Stomach (tissue), 9 donors: ENCODE measurements around the gene SNX22. TPM values are rescaled to one million over a fixed set of nuclear protein-coding genes. Genes with fewer than 3 reads are reported as not detected.
"Not testable (repeated sequence)": the region's sequence is repeated elsewhere in the genome, so short reads cannot be mapped to it uniquely, and the experiment has no call there.

Experiments
- DNase-seq, 2 donors: peaks; one replicate each; pipeline versions ENCODE4 v3.0.0 to v3.0.0-alpha.2; 2013 to 2019
- H3K27ac ChIP-seq, 5 donors: fragments of 200-600 bp in 4 of 5; sonication (generic) in 4 of 5; one replicate each; pipeline ENCODE4 v1.5.1; 2013 to 2019; ENCODE audit warnings: mild to moderate bottlenecking in 1 of 5, moderate library complexity in 1 of 5
- H3K27me3 ChIP-seq, 3 donors: fragments of 200-600 bp; sonication (generic); one replicate each; pipeline ENCODE4 v1.5.1; 2017 to 2019; ENCODE audit warnings: mixed run types in 1 of 3
- H3K36me3 ChIP-seq, 4 donors: fragments of 200-600 bp; sonication (generic); 1 replicate in 3 of 4; 2 replicates in 1 of 4; pipeline ENCODE4 v1.5.1; 2016 to 2019
- H3K4me1 ChIP-seq, 4 donors: fragments of 200-600 bp; sonication (generic); one replicate each; pipeline ENCODE4 v1.5.1; 2016 to 2019
- H3K4me3 ChIP-seq, 4 donors: fragments of 200-600 bp; sonication (generic) in 3 of 4; one replicate each; pipeline ENCODE4 v1.5.1; 2016 to 2019; ENCODE audit warnings: mild to moderate bottlenecking in 1 of 4
- H3K9me3 ChIP-seq, 4 donors: fragments of 200-600 bp; sonication (generic); one replicate each; pipeline ENCODE4 v1.5.1; 2016 to 2019
- EP300 ChIP-seq: sonication (generic); formaldehyde crosslinking; IDR thresholded peaks from one replicate; pipeline ENCODE4 v1.6.1; 2017; ENCODE audit warnings: antibody characterized with exemption
- POLR2A ChIP-seq, 4 donors: fragments of 450-650 bp; IDR thresholded peaks; one replicate each; pipeline ENCODE4 v1.6.1; 2016; ENCODE audit warnings: antibody characterized with exemption in 4 of 4, control low read depth in 2 of 4, mild to moderate bottlenecking in 1 of 4, moderate library complexity in 1 of 4
- POLR2AphosphoS5 ChIP-seq, 3 donors: sonication (generic); formaldehyde crosslinking; IDR thresholded peaks; one replicate each; pipeline ENCODE4 v1.6.1; 2016; ENCODE audit warnings: antibody characterized with exemption in 3 of 3
- WGBS, 5 donors: extraction: QIAGEN DNeasy Blood & Tissue Kit in 3 of 5; methylation state at CpG; one replicate each; pipeline versions ENCODE4 v1.1.5 to v1.1.7; 2013 to 2018; 5-methylcytosine and 5-hydroxymethylcytosine counted together
- intact Hi-C: fragments of 100-400 bp; cut with DNase I; formaldehyde crosslinking; loops from one replicate; pipeline ENCODE4 v1.15.1; 2023; ENCODE audit warnings: low total_unique reads
- polyA plus RNA-seq, 3 donors: library from polyadenylated mRNA; stranded (reverse); fragments of 200-250 nt; gene quantifications; one replicate each; pipeline ENCODE4 v1.2.3, GENCODE V29; 2013
- total RNA-seq, 5 donors: library from RNA; depleted of rRNA; stranded (reverse); fragments of >200 nt; gene quantifications; one replicate each; pipeline versions ENCODE4 v1.1.0 to v1.2.3, GENCODE V29; 2014 to 2016
- TF ChIP-seq, protein P1 (sequence below), 7 experiments: fragments of 450-650 bp in 4 of 7; fragments of 200-600 bp in 3 of 7; sonication (generic) in 3 of 7; IDR thresholded peaks; one replicate each; pipeline ENCODE4 v1.5.1; 2016 to 2019; ENCODE audit warnings: antibody characterized with exemption in 7 of 7, control low read depth in 2 of 7, mild to moderate bottlenecking in 1 of 7
- donor health status: healthy with polysubstance abuse.
- donor health status: Bipolar disorder and iron deficiency.
- donor health status: healthy.

SNX22 gene
- total and polyA plus RNA-seq, 8 donors = 0.92 to 41.1 (median 3.8) TPM; not detected in 2

DNA sequence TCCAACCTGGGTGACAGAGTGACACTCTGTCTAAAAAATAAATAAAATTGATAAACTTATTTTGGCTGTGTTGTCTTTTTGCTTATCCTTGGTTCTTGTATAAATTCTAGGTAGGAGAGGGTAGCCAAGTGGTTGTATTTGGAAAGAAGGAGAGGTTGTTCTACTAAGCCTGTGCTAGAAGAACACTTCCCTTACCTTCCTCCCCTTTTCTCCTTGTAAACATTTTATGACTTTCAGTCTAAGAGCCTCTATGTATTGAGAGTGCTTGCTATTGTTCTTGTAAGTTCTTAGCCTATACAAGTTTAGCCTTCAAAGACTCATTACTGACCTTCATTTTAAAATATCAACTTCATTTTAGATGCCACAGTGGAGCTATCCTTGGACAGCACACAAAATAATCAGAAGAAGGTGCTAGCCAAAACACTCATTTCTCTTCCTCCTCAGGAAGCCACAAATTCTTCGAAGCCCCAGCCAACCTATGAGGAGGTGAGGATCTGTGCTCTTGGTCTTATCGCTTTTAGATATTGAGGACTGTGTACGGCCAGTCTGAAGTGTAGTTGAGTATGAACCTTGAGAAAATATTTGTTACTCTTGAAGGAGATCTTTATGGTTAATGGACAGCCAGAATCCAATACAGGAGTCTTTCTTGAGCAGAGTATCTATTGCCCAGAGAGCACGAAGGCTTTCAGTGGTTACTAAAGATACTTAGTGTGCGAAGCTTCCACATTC lies 33.6 kb upstream of the SNX22 start:
- no peak for TF ChIP-seq POLR2A (IDR thresholded peaks at IDR 0.05)
- TF ChIP-seq POLR2AphosphoS5 (IDR thresholded peaks at IDR 0.05) = peak in 1 of 3 donors; percentile 18
- TF ChIP-seq, protein P1, sequence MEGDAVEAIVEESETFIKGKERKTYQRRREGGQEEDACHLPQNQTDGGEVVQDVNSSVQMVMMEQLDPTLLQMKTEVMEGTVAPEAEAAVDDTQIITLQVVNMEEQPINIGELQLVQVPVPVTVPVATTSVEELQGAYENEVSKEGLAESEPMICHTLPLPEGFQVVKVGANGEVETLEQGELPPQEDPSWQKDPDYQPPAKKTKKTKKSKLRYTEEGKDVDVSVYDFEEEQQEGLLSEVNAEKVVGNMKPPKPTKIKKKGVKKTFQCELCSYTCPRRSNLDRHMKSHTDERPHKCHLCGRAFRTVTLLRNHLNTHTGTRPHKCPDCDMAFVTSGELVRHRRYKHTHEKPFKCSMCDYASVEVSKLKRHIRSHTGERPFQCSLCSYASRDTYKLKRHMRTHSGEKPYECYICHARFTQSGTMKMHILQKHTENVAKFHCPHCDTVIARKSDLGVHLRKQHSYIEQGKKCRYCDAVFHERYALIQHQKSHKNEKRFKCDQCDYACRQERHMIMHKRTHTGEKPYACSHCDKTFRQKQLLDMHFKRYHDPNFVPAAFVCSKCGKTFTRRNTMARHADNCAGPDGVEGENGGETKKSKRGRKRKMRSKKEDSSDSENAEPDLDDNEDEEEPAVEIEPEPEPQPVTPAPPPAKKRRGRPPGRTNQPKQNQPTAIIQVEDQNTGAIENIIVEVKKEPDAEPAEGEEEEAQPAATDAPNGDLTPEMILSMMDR (IDR thresholded peaks at IDR 0.05) = no peak
- no peak for TF ChIP-seq EP300
- WGBS, 5 donors = 61 to 85% (median 81%) methylated on average over 5 of the region's 5 CpGs
- Histone ChIP-seq H3K27me3 (no peaks in the 10 kb centered on the region), H3K4me3 (no peak overlapping the region), H3K4me1 (peaks cover 0 to 7% (median 2%) of the 10 kb centered on the region in 4 donors), H3K36me3 (peaks cover 69 to 100% (median 100%) of the 10 kb centered on the region in 4 donors), H3K9me3 (no peaks in the 10 kb centered on the region), H3K27ac (no peak overlapping the region)
- intact Hi-C loops = no loop called here
- no peak for DNase-seq

GRCh38 chr15:64120322-64120721 lies 31.2 kb upstream of the SNX22 start:
- H3K36me3 ChIP-seq = peaks cover 65 to 100% (median 100%) of the 10 kb centered on the region in 4 donors
- DNase-seq, H3K4me1 ChIP-seq, intact Hi-C loops, H3K9me3 ChIP-seq, H3K27ac ChIP-seq, H3K27me3 ChIP-seq, H3K4me3 ChIP-seq: not testable (repeated sequence)
- WGBS, 5 donors = 95 to 100% (median 98%) methylated on average over 2 of the region's 2 CpGs

DNA sequence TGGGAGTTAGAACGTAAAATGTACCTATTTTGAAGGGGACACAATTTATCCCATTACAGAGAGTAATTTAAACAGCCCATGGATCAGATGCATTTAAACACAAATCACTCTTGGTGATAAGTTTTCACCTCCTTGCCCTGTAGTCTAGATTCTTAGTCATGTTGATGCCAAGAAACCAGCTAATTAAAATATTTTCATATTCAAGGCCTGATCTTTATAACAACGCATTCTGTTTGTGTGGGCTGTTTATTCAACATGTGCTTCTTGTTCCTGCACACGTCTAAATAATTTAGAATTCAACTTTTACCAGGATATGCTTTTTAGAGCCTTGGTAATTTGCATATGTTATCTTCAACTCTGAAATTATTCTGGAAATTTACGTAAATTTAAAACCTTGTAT lies 29.9 kb upstream of the SNX22 start:
- H3K4me3 ChIP-seq = no peak overlapping the region
- H3K9me3 ChIP-seq = no peaks in the 10 kb centered on the region
- intact Hi-C loops = no loop called here
- H3K36me3 ChIP-seq = peaks cover 66 to 100% (median 100%) of the 10 kb centered on the region in 4 donors
- peaks cover 0 to 4% (median 0%) of the 10 kb centered on the region in 4 donors for H3K4me1 ChIP-seq
- no peaks in the 10 kb centered on the region for H3K27me3 ChIP-seq
- WGBS, 5 donors = 81 to 84% (median 81%) methylated on average over 4 of the region's 4 CpGs
- DNase-seq = no peak
- no peak overlapping the region for H3K27ac ChIP-seq
- TF ChIP-seq EP300 (no peak), POLR2A (IDR thresholded peaks at IDR 0.05) (no peak), POLR2AphosphoS5 (IDR thresholded peaks at IDR 0.05) (no peak)
- TF ChIP-seq, protein P1 (IDR thresholded peaks at IDR 0.05) = no peak

- Histone ChIP-seq H3K4me1 (peaks cover 0 to under 1% (median 0%) of the 10 kb centered on the region in 4 donors), H3K4me3 (no peak overlapping the region), H3K27me3 (no peaks in the 10 kb centered on the region), H3K9me3 (no peaks in the 10 kb centered on the region), H3K36me3 (peaks cover 68 to 100% (median 100%) of the 10 kb centered on the region in 4 donors), H3K27ac (no peak overlapping the region)
- intact Hi-C loops = no loop called here
- WGBS, 5 donors = 56 to 90% (median 80%) methylated on average over 1 of the region's 1 CpG
- no peak for DNase-seq
- TF ChIP-seq POLR2A (IDR thresholded peaks at IDR 0.05) (no peak), POLR2AphosphoS5 (IDR thresholded peaks at IDR 0.05) (no peak), EP300 (no peak)
- TF ChIP-seq, protein P1 (IDR thresholded peaks at IDR 0.05) = no peak
These were observed 29.1 kb upstream of the SNX22 start for GRCh38 chr15:64122444-64122843.

DNA sequence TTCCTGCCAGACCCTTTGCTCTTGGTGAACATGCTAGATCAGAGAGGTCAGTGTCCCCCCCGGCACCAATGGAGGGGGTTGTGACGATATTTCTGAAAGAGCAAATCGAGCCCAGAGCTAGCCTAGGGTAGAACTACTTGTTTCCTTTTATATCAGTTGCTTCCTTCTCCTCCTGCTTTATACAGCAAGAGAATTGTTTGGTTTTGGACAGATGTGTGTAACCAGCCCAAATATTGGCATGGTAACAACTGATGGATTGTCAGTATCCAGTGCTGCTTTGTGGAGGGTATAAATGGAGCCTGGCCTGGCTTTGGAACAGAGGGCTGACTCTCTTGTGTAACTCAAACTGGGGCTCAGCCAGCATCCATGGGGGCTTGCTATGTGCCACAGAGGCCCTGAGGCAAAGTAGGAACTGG lies 28.6 kb upstream of the SNX22 start:
- peaks cover 69 to 100% (median 100%) of the 10 kb centered on the region in 4 donors for H3K36me3 ChIP-seq
- 87 to 94% (median 89%) methylated on average over 3 of the region's 3 CpGs for WGBS, 5 donors
- H3K4me3 ChIP-seq = no peak overlapping the region
- H3K27ac ChIP-seq = no peak overlapping the region
- TF ChIP-seq EP300 (no peak), POLR2AphosphoS5 (IDR thresholded peaks at IDR 0.05) (no peak), POLR2A (IDR thresholded peaks at IDR 0.05) (no peak)
- TF ChIP-seq, protein P1 (IDR thresholded peaks at IDR 0.05) = no peak
- no peaks in the 10 kb centered on the region for H3K4me1 ChIP-seq
- peak in 1 of 2 donors; percentile 56 for DNase-seq
- H3K9me3 ChIP-seq = no peaks in the 10 kb centered on the region
- intact Hi-C loops = no loop called here
- no peaks in the 10 kb centered on the region for H3K27me3 ChIP-seq
